Measurements from ENCODE around the gene TOR4A.

GRCh38 chr9:137227853-137228505 lies 49.5 kb upstream of the TOR4A start:
- TF ChIP-seq CTCF (IDR thresholded peaks at IDR 0.05; ENCODE audit: insufficient read depth, low read length) (no peak), POLR2AphosphoS5 (IDR thresholded peaks at IDR 0.05; ENCODE audit: low read depth) (no peak), REST (IDR thresholded peaks at IDR 0.05; ENCODE audit: insufficient replicate concordance, low read depth) (no peak), GABPA (IDR thresholded peaks at IDR 0.05; ENCODE audit: low read depth) (no peak), SPI1 (IDR thresholded peaks at IDR 0.05; ENCODE audit: borderline replicate concordance, low read depth) (no peak)

Measured in HL-60 (cell line).